NCI-H2171 treated with DMSO at 0.1 percent for 48 hours (cell line): ENCODE results near the gene MAPK4.
A peak's percentile ranks its signal among the peaks of the same experiment; 100 is the strongest.
"Not testable (repeated sequence)": the region's sequence is repeated elsewhere in the genome, so short reads cannot be mapped to it uniquely, and the experiment has no call there.

Experiments used
- DNase-seq: peaks from one replicate; lab custom pipeline; 2025; lab: John Stamatoyannopoulos, UW

Gene MAPK4

DNA sequence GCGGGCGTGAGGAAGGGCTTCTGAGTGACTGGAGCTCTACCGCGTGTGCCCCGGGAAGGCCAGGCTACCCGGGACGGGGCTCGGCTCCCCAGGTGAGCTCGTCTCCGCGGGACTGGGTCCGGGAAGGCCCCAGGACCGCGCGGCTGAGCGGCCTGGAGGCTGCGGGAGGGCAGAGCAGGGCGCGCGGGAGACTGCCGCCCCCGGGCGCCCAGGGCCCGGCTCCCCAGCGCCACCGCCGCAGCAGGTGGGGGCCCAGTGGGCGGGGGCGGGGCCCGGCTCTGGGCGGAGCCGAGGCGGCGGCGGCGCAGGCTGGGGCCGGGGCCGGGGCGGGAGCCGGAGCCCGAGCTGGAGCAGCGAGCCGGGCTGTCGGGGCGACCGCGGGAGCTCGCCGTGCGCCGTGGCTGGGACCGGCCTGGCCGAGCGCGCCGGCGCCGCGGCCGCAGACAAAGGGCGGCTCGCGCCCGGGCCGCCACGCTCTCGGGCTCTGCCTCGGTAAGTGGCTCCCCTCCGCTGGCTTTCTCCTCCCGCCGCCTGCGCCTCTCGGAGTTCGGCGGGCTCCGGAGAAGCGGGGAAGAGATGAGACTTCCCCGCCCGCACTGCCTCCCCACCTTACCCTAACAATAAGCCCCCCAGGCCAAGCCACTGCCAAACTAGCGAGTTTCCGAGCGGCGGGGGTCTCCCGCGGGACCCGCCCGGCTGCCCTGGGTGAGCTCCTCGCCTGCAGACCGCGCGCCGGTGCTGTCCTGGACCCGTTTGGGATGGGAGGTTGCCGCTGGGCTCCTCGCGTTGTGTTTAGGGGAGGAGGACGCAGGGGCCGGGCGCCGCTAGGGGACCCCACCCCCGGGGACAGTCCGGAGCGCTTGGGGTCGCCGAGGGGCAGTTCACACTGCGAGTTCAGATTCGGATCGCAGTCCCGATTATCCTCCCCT lies at the start of gene MAPK4:
Gene MAPK4, plus strand, starts transcription at position 336 of the 929 bp plus-strand sequence. CDS start 103,872 bp downstream, outside the sequence.
- DNase-seq: peak; percentile 24

DNA sequence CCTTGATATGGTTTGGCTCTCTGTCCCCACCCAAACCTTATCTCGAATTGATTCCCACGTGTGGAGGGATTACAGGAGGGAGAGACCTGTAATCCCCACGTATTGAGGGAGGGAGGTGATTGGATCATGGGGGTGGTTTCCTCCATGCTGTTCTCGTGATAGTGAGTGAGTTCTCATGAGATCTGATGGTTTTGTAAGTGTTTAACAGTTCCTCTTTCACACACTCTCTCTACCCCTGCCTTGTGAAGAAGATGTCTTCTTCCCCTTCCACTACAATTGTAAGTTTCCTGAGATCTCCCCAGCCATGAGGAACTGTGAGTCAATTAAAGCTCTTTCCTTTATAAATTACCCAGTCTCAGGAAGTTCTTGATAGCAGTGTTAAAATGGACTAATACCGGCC lies 42.6 kb upstream of the MAPK4 start:
- not testable (repeated sequence) for DNase-seq

DNA sequence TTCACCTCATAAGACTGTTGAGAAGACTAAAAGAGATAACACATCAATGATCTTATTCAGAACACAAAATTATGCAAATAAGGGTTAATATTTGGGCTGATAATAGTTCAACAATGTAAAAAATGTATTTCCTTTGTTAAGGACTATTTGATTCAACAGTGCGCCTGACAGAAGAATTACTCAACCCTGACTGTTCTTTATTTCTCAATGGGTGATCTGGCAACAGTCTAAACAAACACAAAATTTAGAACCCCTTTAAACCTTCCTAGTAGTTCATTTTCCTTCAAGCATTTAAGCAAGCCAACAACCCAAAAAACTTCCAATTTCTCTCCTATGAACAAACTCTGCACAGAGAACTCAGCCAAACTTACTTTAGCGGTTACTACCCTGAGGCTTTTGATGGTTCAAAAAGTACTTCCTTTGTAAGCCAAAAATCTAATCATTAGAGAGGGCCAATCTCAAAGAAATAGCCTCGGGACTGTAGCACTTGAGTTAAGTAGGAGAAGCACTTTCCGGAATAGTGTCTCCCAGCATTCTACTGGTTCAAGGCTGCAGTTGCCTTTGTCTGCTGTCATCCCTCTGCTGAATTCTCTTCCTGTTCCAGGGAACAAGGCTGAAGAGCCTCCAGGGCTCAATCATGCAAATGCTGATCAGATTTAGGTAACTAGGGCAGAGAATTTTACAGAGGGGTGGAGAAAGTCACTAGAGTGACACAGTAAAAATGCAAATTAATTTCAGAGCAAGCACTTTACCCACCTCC lies 40.9 kb upstream of the MAPK4 start:
- DNase-seq: no peak

DNA sequence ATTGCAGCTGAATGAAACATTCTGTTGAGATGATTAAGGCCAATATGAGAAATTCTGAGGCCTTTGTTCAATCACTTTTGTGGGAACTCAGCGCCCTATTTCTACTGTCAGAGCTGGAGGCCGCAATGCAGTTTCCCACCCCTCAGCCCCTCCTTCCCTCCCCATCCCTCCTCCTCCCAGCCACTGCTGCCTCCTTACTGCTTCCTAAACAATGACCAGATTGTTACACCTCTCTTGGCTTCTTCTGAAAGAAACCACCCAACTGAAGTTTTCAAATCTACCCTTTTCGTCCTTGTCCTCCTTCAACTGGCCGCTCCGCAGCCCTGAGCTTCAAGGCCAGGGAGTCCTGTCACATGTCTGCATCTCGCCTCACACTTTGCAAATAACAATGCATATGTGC lies 36.7 kb upstream of the MAPK4 start:
- no peak for DNase-seq

DNA sequence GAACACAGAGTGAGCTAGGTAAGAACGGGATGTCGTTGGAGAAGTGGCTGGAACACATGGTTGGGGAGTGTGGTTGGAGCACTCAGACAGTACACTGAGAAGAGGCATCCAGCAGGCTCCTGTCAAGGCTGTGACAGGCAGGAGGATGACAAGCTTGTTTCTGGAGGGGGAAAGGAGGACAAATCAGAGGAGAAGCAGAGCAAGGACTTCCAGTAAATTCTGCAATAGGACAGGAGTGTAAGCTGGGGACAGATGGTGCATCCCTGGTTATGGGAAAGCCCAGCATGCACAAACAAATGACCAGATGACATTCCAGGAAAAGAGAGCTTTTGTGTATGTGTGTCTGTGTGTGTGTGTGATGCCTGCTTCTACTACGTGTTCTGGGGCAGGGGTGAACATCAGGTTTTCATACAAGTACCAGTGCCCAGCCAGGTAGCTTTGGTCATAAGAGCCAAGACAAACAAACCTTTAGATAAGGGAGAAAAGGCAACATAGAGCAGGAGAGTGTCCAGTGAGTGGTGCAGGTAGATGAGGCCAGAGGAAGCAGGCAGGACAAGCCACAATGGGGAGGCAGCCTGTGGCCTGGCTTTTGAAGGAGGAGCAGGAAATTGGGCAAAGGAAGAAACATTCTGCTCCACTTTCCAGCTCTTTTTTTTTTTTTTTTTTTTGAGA lies 32.1 kb upstream of the MAPK4 start:
- DNase-seq: no peak

DNA sequence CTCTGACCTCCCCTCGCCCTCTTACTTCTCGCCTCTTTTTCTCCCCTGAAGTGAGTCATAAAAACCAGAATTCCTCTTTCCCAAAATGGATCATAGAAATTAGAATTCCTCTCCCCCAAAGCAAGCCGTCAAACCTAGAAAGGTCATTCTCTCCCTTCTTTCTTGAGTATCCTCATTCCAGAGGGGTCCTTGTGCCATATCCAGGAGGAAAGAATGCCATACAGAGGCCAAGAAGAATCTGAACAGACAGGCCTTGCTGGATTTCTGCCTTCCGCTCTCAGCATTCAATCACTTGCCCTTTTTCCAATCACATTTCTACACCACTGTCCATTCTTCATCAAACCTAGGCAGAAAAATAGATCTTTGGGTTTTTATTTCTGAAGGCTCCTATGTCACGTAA lies 31.1 kb upstream of the MAPK4 start:
- DNase-seq: no peak

DNA sequence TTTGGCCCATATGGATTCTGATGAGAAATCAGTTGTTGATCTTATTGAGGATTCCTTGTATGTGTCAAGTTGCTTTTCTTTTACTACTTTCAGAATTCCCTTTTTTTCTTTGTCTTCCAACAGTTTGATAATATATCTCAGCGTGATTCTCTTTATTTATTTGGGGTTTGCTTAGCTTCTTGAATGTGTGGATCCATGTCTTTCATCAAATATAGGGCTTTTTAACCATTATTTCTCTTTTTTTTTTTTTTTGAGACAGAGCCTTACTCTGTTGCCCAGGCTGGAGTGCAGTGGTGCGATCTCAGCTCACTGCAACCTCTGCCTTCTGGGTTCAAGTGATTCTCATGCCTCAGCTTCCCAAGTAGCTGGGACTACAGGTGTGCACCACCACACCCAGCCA lies 26.1 kb upstream of the MAPK4 start:
- not testable (repeated sequence) for DNase-seq

DNA sequence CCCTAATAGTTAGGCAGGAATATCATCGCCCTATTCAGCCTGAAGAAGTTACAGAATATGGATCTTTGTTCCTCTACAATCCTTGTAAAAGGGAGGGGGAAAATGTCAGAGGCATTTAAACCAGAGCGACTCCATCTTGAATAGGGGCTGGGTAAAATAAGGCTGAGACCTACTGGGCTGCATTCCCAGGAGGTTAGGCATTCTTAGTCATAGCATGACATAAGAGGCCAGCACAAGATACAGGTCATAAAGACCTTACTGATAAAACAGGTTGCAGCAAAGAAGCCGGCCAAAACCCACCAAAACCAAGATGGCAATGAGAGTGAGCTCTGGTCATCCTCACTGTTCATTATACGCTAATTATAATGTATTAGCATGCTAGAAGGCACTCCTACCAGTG lies 15.4 kb upstream of the MAPK4 start:
- DNase-seq: not testable (repeated sequence)

DNA sequence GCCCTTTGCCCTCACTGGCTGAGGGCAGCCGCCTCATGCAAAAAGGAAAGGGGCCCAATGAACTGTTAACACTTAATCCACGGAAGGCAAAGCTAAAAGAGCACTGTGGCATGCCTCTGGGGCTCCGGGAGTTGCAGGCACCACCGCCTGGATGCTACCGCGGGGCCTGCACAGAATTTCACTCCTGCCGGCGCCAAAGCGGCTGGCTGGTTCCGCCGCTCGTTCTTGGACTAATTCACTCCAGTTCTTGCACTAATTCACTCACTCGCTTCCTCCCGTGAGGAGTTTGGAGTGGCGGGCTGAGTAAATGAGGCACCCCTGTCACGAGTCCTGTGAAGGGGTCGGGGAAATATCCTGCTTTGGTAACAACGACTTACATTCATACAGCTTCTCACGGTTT lies 14.0 kb upstream of the MAPK4 start:
- no peak for DNase-seq

DNA sequence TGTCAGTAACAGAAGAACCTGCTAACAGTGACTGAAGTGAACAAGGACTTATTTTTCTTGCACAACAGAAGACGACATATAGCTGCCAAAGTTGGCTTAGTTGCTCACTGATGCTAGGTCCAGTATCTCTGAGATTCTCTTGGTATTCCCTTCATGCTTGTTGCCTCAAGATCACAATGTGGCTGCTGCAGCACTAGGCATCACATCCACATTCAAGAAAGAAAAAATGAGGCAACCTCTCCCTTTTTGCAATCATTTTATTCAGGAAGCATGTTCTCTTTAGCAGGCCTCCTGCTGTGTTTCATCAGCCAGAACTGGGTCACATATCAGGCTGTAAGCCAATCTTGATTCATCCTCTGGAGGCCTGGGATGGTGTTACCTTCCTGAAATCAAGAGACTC lies 11.7 kb upstream of the MAPK4 start:
- no peak for DNase-seq

DNA sequence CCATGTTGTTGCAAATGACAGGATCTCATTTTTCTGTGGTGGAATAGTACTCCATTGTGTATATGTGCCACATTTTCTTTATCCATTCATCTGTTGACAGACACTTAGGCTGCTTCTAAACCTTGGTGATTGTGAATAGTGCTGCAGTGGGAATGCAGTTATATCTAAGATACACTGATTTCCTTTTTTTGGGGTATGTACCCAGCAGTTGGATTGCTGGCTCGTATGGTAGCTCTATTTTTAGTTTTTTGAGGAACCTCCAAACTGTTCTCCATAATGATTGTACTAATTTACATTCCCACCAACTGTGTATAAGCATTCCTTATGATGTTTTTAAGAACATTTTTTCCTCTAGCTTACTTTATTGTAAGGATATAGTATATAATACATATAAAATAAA lies 8.2 kb upstream of the MAPK4 start:
- DNase-seq: not testable (repeated sequence)

DNA sequence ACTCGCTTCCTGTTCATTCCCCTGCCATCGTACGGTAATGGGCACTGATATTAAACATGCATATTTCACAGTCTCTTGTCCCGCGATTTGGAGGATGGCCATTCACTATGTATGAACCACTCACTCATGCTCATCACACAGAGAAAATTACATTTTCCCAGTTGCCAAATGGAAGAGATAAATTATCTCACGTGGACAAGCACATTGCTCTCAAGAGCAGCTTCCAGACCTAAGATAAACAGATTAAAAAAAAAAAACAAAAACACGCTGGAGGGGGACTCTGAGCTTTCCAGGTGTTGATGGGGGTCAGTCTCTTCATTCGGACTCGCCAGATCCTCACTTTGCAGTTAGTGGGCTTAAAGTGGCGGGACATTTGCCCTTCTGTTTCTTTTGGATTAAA lies 1.7 kb upstream of the MAPK4 start:
- no peak for DNase-seq

DNA sequence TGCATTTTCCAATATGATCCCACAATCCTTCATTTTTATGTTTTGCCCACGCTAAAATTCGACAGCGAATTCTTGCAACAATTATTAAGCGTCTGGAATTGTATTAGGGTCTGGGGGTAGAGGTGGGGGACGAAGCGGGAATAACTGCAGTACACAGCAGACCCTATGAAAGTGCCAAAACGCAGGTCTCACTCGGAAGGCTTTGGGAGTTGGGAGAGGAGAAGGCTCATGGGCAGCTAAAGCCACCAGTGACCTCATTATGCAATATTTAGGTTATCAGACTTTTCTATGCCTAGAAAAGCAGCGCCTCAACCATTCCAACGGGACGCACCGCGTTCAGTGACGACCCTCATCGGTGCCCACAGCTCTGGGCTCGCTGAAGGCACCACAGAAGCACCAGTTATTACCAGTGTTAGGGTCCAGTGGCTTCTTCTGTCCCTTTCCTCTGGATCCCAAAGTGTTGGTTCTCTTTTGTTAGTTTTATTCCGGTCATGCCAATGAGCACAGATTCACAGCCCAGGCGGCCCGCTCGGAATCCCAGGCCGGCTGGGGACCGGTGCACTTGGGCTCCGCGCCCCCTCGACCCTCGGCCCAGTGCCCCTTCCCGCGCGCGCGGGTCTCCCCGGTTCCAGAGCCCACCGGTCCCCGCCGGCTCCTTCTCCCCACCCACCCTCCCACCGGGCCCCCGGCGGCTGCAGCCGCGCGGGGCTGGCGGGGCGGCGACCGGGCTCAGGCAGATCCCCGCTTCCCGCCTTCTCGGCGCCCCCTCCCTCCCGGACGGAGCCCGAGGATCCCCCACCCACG lies 737 bp upstream of the MAPK4 start:
- no peak for DNase-seq

DNA sequence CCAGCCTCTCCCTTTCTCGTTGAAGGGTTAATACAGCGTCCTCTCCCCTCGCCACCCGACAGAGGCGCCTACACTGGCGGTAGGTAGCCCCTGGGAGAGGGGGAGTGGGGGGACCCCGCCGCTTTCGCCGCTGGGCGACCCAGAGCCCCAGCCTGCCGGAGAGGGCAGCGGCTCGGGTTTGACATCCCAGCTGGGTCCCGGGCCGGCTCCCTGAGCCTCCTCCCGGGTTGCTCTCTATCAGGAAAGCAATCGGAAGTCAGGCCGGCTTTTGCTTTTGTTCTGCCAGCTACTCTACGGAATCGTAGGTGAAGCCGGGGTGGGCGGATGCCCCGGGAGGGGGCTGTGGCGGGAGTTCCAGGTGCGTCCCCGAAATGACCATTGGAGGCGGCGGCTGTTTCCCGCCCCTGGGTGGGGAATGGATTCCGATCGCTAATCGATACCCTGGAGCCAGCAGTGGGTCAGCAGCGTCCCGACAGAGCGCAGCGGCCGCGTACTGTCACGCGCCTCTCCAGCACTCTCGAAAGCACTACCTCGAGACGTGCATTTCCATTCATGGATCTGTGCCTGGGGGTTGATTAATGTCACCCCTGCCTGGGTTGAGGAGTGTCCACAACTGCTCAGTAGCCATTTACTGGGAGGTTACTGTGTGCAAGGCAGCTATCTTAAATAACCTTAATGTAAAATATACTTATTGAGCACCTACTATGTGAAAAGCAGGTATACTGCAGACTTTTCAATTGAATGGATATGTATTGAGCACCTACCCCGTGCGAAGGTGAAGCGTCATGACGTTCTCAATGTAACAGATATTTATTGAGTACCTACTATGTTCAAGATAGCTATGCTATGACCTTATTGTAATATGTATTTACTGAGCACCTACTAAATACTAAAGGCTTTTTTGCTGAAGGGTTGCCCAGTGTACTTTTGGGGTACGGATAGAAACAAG lies 1.1 kb downstream of the MAPK4 start:
- DNase-seq: peak; percentile 28

DNA sequence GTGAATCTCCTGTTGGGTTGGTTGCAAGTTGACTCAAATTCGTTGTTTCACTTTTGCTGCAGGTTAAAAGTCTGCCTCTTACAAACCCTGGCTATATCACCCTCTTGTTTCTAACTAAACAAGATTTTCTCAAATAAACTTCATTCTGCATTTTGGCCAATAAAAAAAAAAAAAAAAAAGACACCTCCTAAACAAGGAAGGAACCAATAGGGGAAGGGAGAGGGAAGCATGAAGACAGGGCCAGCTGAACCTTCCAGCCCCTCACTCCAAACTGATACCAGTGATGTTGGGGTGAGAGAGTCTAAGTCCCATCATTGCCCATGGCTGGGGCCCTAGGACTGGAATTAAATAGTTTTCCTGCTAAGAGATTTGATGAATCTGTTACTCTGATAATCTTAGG lies 2.4 kb downstream of the MAPK4 start:
- DNase-seq: not testable (repeated sequence)

DNA sequence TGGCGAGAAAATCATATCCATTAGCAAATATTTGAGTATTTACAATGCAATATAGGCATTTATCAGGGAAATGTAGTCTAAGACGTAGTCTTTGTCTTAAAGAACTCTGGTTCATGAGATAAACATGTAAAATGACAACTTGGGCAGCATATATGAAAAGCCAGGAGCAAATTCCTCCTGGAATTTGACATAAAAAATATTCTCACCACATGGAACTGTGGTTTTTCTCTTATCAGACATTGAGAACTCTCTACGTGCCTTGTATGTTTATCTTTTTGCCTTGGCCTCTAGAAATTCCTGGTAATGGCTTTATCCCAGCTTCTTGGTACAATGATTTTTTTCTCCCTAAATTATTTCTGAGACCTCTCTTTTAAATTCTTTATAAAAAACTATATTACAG lies 2.8 kb downstream of the MAPK4 start:
- DNase-seq: no peak

DNA sequence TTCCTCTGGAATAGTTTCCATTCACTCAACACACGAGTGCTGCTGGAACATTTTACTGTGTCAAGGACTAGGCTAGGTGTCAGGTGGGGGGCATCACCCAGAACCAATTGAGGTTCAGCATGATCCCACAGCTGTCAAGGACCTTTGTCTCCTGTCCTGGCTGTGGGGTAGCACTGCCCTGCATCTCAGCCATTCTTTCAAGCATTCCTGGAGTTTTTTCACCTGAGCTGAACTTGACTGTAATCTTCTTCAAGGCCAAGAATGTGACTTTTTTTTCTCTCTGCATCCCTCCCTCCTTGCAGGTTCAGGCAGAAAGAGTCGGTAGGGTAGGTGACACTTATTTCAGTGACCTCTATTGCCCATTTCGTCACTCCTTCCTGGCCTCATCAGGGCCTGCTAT lies 3.5 kb downstream of the MAPK4 start:
- DNase-seq: no peak

DNA sequence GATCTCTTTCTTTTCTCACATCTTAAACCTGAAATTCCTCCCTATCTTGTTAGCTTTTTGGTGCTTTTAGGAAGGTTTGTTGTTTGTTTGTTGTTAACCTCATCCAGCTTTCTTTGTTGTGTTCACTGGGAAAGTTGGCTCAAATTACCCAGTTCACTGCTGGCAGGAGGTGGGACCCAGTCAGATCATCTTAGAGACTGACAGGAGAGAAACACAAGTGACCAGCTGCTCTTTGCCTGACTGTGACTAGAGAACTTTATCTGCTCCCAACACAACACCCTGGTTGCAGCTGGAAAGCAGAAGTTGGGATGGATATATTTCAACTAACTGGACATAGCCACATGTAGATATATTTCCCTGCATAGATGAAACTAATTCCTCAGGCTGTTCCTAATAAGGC lies 10.0 kb downstream of the MAPK4 start:
- DNase-seq: no peak

DNA sequence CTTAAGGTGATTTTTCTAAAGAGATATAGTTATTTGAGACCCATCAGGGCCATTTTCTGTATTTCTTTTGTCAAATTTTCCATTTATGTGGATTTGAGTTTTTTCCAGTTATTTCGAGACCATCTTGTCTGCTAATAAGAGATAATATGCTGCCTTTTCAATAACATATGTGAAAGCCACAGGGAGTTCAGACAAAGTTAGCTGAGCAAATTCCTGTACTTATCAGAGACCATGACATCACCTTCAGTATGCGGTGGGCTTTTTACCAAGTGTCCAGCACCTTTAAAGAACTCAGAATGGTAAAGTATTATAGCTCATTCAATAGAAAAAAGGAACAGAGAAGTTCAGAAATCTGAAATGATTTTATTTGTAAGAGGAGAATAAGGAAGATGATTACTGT lies 11.7 kb downstream of the MAPK4 start:
- DNase-seq: no peak

DNA sequence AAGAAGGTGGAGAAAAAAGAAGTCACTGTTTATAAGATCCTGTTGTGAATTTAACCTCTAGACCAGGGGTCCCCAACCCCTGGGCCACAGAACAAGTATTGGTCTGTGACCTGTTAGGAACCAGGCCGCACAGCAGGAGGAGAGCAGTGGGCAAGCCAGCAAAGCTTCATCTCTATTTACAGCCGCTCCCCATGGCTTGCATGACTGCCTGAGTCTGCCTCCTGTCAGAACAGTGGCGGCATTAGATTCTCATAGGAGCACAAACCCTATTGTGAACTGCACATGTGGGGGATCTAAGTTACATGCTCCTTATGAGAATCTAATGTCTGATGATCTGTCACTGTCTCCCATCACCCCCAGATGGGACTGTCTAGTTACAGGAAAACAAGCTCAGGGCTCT lies 13.3 kb downstream of the MAPK4 start:
- DNase-seq: not testable (repeated sequence)

DNA sequence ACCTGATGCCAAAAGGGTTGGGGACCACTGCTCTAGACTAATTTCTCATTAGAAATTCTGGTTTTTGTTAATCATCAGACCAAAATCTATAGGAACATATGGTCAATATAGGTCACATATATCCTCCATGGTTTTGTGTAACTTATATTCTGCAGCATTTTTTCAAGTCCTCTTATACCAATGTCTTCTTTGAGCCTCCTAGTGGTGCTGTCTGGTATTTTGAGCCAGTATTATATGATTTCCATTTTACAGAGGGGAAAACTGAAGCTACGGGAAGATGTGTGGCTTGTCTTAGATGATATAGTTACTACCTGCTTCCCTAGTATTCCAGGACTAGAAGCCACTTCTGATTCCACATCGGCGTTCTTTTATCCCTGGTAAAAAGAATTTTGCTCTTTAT lies 13.8 kb downstream of the MAPK4 start:
- DNase-seq: no peak
